Middle frontal gyrus (tissue), 1 donor: Measurements from ENCODE around the gene EPO.
"Not testable (repeated sequence)": the region's sequence is repeated elsewhere in the genome, so short reads cannot be mapped to it uniquely, and the experiment has no call there.

Source experiments
- DNase-seq: peaks from one replicate; pipeline ENCODE4 v3.0.0-alpha.2; 2015; ENCODE audit warnings: low spot score; ENCODE audit errors: extremely low spot score

The EPO gene

GRCh38 chr7:100705320-100705752 is 14.9 kb upstream of the EPO start:
- peak; percentile 51 for DNase-seq

DNA sequence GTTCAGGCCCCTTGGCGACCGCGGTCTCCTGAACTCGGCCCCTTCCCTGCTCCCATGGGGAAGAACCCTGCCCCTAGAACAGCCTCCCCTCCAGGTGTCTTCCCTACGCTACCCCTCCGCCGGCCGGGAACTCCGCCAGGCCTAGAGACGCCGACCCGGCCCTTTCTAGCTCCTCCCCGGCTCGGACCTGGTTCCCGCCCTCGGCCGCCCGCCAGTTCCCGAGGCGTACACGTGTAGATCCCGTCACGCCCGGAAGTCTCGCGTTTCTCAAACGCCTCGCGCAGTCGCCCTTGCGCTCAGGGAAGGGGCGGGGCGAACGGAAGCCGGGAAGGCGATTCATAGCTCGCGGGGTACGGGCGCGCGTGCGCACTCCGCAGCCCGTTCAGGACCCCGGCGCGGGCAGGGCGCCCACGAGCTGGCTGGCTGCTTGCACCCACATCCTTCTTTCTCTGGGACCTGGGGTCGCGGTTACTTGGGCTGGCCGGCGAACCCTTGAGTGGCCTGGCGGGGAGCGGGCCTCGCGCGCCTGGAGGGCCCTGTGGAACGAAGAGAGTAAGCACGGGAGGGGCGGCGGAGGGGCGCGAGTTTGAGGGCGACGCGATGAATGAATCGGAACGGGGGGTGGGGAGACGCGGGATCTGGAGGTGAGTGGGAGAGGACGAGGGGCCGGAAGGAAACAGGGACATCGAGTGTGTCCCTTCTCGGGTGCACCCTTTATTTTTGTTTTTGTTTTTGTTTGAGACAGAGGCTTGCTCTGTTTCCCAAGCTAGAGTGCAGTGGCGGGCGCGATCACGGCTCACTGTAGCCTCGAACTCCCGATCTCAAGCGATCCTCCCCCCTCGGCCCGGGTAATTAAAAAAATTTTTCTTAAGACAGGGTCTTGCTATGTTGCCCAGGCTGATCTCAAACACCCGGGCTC is 14.3 kb upstream of the EPO start, which contains the start of gene POP7:
TSS of gene POP7 (plus strand) at position 369 of the 919 bp plus-strand sequence. CDS start 710 bp downstream, outside the sequence.
- peak; percentile 94 for DNase-seq

DNA sequence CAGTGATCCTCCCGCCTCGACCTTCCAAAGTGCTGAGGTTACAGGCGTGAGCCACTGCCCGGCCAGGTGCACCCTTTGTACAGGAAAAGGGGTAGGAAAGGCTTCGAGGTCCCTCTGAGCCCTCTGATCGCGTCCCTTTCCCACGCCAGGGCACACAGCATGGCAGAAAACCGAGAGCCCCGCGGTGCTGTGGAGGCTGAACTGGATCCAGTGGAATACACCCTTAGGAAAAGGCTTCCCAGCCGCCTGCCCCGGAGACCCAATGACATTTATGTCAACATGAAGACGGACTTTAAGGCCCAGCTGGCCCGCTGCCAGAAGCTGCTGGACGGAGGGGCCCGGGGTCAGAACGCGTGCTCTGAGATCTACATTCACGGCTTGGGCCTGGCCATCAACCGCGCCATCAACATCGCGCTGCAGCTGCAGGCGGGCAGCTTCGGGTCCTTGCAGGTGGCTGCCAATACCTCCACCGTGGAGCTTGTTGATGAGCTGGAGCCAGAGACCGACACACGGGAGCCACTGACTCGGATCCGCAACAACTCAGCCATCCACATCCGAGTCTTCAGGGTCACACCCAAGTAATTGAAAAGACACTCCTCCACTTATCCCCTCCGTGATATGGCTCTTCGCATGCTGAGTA is 13.5 kb upstream of the EPO start:
- DNase-seq, result no peak

DNA sequence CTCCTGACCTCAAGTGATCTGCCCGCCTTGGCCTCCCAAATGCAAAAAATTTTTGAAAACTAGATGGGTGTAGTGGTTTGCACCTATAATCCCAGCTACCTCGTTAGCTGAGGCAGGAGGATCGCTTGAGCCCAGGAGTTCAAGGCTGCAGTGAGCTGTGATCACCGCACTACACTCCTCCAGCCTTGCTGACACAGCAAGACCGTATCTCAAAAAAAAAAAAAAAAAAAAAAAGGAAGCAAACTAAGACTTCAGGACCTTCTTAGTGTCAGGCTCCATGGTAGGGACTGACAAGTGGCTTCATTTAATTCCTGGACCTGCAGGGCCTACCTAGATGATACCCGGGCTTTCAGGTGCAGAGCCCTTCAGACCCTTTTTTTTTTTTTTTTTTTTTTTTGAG is 11.9 kb upstream of the EPO start:
- DNase-seq, result no peak

GRCh38 chr7:100710452-100710851 is 9.8 kb upstream of the EPO start:
- no peak for DNase-seq

GRCh38 chr7:100711369-100711768 is 8.9 kb upstream of the EPO start:
- no peak for DNase-seq

GRCh38 chr7:100714725-100715124 is 5.5 kb upstream of the EPO start:
- DNase-seq, result no peak

- DNase-seq, result not testable (repeated sequence)
Measured at GRCh38 chr7:100717073-100717472, 3.2 kb upstream of the EPO start.

- no peak for DNase-seq
Measured at GRCh38 chr7:100719523-100720278, 567 bp upstream of the EPO start.

- no peak for DNase-seq
Measured at GRCh38 chr7:100720671-100721504, 620 bp downstream of the EPO start.

DNA sequence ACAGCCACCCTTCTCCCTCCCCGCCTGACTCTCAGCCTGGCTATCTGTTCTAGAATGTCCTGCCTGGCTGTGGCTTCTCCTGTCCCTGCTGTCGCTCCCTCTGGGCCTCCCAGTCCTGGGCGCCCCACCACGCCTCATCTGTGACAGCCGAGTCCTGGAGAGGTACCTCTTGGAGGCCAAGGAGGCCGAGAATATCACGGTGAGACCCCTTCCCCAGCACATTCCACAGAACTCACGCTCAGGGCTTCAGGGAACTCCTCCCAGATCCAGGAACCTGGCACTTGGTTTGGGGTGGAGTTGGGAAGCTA is 1.2 kb downstream of the EPO start:
- no peak for DNase-seq

DNA sequence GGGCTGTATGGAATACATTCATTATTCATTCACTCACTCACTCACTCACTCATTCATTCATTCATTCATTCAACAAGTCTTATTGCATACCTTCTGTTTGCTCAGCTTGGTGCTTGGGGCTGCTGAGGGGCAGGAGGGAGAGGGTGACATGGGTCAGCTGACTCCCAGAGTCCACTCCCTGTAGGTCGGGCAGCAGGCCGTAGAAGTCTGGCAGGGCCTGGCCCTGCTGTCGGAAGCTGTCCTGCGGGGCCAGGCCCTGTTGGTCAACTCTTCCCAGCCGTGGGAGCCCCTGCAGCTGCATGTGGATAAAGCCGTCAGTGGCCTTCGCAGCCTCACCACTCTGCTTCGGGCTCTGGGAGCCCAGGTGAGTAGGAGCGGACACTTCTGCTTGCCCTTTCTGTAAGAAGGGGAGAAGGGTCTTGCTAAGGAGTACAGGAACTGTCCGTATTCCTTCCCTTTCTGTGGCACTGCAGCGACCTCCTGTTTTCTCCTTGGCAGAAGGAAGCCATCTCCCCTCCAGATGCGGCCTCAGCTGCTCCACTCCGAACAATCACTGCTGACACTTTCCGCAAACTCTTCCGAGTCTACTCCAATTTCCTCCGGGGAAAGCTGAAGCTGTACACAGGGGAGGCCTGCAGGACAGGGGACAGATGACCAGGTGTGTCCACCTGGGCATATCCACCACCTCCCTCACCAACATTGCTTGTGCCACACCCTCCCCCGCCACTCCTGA is 2.4 kb downstream of the EPO start:
- no peak for DNase-seq

GRCh38 chr7:100723732-100724275 is 3.5 kb downstream of the EPO start:
- DNase-seq, result no peak

GRCh38 chr7:100724364-100724763 is 4.1 kb downstream of the EPO start:
- not testable (repeated sequence) for DNase-seq

- no peak for DNase-seq
Measured at GRCh38 chr7:100726996-100727761, 6.9 kb downstream of the EPO start.

DNA sequence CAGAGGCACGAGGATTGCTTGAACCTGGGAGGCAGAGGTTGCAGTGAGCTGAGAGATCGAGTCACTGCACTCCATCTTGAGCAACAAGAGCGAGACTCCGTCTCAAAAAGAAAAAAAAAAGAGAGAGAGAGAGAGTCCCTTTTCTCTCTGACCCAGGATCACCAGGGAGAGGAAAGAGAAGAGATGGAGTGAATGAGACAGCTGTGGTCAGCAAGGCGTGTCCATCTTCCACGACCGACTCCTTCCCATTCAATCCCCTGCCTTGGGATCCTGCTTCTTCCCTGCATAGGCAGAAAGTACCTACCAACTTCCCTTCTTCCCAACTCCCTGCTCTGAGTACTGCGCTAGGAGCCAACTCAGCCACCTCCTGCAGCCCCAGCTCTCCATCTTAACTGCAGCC is 7.9 kb downstream of the EPO start:
- no peak for DNase-seq

DNA sequence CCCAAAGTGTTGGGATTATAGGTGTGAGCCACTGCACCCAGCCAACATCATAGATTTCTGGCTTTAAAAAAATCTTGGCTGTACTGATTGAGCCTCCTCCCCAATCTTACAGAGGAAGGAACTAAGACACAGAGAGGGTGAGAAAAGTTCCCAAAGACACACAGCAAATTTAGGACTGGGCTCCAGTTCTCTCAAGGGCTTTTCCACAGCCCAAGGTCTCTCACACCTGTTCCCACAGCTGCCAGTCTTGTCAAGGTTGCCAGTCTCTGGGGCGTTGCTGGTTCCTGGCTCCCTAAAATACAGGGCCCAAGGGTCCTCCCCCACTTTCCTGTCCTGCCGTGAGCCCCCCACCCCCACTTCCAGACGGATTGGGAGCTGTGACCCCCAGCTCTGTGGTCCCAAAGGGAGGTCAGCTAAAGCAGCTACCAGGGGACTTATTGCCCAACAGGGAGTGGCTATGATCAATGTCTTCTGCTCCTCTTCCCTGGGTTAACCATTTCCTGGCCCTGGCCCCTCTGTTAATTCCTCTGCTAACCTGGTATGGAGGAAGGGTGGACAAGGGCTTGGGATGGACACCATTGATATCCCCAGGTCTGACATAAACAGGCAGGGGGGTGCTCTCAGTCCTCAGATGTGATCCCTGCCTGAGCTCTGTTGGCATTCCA is 10.0 kb downstream of the EPO start:
- no peak for DNase-seq

- no peak for DNase-seq
Measured at GRCh38 chr7:100731937-100732636, 11.8 kb downstream of the EPO start.
